ENCODE measurements around the gene HMGXB4.

DNA sequence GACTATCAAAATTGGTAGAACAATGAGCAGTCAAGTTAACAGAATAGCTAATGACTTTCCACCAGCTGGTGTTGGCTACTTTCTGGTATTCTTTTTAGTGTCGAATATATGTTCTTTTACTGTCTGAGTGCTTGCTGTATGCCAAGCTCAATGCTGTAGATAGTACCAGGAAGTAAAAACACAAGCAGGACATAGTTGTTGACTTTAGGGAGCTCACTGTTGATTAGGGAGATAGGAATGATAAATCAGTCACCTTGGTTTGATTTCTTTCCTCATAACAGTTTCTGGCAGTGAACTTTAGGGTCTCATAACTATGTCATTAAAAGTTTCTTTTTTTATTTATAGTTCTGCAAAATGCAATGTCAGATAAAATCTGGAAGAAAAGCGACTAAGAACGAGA is 9.0 kb downstream of the HMGXB4 start:
- TF ChIP-seq, protein P1, sequence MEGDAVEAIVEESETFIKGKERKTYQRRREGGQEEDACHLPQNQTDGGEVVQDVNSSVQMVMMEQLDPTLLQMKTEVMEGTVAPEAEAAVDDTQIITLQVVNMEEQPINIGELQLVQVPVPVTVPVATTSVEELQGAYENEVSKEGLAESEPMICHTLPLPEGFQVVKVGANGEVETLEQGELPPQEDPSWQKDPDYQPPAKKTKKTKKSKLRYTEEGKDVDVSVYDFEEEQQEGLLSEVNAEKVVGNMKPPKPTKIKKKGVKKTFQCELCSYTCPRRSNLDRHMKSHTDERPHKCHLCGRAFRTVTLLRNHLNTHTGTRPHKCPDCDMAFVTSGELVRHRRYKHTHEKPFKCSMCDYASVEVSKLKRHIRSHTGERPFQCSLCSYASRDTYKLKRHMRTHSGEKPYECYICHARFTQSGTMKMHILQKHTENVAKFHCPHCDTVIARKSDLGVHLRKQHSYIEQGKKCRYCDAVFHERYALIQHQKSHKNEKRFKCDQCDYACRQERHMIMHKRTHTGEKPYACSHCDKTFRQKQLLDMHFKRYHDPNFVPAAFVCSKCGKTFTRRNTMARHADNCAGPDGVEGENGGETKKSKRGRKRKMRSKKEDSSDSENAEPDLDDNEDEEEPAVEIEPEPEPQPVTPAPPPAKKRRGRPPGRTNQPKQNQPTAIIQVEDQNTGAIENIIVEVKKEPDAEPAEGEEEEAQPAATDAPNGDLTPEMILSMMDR (IDR thresholded peaks at IDR 0.05): no peak
- no peak for TF ChIP-seq POLR2A (IDR thresholded peaks at IDR 0.05)

Data from Peyer's patch (tissue), 4 donors.